Endothelial cell of umbilical vein (primary cell): ENCODE results near the gene NKRF.

Experiments used
- FOS ChIP-seq: IDR thresholded peaks from 2 replicates; pipeline ENCODE4 v1.6.1; 2011; ENCODE audit warnings: mild to moderate bottlenecking, low read length, moderate library complexity, borderline replicate concordance; ENCODE audit not compliant: insufficient read depth
- TF ChIP-seq, protein P1 (sequence below), 2 donors: IDR thresholded peaks; 1 replicate in 1 of 2; 2 replicates in 1 of 2; pipeline ENCODE4 v1.5.1; 2011; ENCODE audit warnings: low read length in 2 of 2, mild to moderate bottlenecking in 2 of 2, moderate library complexity in 2 of 2, control low read depth in 1 of 2, inconsistent platforms in 1 of 2, low read depth in 1 of 2; ENCODE audit not compliant: insufficient read depth in 1 of 2; ENCODE audit errors: extremely low read depth in 1 of 2

- TF ChIP-seq, protein P1, sequence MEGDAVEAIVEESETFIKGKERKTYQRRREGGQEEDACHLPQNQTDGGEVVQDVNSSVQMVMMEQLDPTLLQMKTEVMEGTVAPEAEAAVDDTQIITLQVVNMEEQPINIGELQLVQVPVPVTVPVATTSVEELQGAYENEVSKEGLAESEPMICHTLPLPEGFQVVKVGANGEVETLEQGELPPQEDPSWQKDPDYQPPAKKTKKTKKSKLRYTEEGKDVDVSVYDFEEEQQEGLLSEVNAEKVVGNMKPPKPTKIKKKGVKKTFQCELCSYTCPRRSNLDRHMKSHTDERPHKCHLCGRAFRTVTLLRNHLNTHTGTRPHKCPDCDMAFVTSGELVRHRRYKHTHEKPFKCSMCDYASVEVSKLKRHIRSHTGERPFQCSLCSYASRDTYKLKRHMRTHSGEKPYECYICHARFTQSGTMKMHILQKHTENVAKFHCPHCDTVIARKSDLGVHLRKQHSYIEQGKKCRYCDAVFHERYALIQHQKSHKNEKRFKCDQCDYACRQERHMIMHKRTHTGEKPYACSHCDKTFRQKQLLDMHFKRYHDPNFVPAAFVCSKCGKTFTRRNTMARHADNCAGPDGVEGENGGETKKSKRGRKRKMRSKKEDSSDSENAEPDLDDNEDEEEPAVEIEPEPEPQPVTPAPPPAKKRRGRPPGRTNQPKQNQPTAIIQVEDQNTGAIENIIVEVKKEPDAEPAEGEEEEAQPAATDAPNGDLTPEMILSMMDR (IDR thresholded peaks at IDR 0.05; ENCODE audit: extremely low read depth in 1 of 2, insufficient read depth in 1 of 2, low read depth in 1 of 2, low read length in 2 of 2): no peak
- no peak for TF ChIP-seq FOS
These were observed 29.0 kb upstream of the NKRF start for GRCh38 chrX:119635179-119635578.
